Daoy (cell line): ENCODE measurements around the gene TRH. TPM values are rescaled to one million over a fixed set of nuclear protein-coding genes. Genes with fewer than 3 reads are reported as not detected.
A peak's percentile ranks its signal among the peaks of the same experiment; 100 is the strongest.
"Not testable (repeated sequence)": the region's sequence is repeated elsewhere in the genome, so short reads cannot be mapped to it uniquely, and the experiment has no call there.

Source experiments
- DNase-seq: peaks from one replicate; pipeline ENCODE4 v3.0.0-alpha.2; 2015; ENCODE audit warnings: low read depth
- total RNA-seq: library from RNA; depleted of rRNA; stranded (reverse); fragments of >200 nt; shearing (Covaris generic); gene quantifications from 2 replicates; pipeline ENCODE4 v1.2.3, GENCODE V29; 2014

TRH gene
- total RNA-seq, 1 experiment from 2014 or later = not detected

DNA sequence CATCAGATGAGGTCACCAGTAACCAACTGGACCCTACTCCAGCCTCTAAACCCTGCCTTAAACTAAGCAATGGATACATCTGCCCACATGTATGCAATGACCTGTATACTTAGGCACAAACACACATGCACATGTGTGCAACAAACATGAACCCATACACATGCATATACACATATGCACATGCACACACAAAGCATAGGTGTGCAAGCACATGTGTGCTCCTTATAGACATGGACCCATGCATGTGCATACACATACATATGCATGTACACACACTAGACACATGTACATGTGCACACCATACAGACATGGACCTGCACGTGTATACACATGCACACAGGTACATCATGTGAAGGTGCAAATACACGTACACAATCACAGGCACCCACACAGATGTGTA, 8.6 kb upstream of the TRH start:
- DNase-seq = no peak

DNA sequence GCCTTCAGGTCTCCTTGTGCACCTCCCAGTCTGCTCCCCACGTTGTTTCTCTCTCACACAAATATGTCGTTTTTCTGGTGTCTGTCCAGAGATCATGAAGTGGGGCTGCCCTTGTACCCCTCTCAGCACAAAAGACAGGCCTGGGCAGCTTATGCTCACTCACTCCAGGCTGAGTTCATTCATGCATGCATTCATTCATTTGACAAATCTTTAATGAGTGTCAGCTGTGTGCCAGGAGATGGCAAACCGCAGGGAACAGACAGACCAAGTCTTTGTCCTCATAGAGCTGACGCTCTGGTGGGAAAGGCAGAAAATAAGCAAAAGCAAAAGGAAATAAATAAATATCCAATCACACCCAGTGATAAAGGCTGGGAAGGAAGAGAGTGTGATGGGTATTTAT, 7.6 kb upstream of the TRH start:
- no peak for DNase-seq

DNA sequence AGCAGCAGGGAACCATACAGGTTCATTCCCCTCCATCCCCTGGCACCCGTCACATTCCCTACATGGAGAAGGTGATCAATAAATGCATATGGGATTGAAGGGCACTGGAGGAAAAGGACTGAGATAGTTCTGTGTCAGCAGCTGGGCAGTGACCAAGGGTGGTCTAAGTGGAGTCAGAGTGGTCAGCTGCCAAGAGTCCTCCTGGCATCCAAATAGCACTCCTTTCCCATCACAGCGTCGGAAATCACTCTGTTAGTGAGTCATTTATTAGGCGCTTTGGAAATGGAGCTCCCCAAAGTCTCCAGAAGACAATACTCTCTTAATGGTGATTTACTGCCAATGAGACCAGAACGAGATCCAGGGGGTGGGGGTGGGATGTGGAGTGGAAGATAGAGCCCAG, 6.8 kb upstream of the TRH start:
- no peak for DNase-seq

DNA sequence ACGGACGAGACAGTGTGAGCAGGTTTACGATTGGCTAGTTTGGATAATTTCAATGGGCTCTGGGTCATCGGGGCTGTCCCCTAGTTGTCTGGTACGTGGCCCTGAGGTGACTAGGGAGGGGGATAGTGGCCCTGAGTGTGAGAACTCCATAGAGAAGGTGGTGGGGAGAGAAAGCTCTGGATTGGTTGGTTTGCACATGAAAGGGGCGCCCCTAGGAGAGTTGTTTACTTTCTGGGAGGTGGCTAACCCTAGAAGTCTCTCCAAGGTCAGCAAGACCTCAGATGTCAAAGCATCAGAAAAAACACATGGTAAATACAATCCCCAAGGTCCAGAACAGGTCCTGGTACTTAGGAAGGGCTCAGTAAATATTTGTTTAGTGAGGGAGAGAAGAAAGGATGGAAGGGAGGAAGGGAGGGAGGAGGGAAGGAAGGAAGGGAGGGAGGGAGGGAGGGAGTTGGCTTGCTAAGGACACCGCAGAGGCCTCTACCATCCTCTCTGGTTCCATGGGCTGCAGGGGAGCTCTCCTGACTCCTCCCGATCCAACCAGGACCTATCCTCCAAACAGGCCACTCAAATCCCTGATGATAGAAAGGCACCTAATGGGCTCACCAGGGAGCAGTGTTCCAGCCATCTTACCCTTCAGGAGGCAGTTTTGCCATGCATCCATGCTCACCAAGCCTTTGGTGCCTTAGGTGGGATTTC, 3.0 kb upstream of the TRH start:
- no peak for DNase-seq

DNA sequence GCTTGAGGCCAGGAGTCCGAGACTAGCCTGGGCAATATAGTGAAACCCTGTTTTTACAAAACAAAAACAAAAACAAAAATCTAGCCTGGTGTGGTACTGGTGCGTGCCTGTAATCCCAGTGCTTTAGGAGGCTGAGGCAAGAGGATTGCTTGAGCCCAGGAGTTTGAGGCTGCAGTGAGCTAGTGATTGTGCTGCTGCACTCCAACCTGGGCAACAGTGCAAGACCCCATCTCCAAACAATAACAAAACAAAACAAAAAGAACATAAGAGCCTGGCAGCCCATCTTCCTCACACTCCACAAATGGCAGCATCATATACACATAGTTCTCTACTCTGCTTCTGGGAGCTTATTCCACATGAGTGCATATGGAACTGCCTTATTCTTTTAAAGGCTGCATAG, 2.2 kb upstream of the TRH start:
- DNase-seq = no peak

DNA sequence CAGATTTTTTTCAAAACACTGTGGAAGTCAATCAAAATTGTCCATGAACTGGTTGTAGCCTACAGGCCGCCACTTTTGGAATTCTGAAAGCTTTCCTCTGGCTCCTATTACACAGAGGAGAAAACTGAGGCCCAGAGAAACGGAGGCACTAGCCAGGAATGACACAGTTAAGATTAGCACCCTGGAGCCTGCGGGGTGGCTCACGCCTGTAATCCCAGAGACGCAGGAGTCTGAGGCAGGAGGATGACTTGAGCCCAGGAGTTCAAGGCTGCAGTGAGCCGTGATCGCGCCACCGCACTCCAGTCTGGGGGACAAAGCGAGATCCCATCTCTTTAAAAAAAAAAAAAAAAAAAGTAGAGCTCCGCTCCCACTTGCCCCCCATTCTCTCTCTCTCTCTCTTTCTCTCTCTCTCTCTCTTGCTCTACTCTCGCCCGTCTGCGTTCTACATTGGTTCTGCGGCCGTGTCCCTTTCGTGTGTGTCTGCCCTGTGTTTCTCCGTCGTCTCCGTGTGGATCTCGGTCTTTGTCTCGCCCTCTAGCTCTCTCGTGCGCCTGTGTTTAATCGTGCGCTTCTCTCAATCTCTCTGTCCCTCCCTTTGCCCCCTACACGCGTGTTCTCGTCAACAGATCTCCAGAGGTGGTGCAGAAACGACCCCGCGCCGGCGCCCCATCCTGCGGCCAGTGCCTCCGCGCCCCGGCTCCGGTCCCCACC, 512 bp upstream of the TRH start:
- DNase-seq = no peak

DNA sequence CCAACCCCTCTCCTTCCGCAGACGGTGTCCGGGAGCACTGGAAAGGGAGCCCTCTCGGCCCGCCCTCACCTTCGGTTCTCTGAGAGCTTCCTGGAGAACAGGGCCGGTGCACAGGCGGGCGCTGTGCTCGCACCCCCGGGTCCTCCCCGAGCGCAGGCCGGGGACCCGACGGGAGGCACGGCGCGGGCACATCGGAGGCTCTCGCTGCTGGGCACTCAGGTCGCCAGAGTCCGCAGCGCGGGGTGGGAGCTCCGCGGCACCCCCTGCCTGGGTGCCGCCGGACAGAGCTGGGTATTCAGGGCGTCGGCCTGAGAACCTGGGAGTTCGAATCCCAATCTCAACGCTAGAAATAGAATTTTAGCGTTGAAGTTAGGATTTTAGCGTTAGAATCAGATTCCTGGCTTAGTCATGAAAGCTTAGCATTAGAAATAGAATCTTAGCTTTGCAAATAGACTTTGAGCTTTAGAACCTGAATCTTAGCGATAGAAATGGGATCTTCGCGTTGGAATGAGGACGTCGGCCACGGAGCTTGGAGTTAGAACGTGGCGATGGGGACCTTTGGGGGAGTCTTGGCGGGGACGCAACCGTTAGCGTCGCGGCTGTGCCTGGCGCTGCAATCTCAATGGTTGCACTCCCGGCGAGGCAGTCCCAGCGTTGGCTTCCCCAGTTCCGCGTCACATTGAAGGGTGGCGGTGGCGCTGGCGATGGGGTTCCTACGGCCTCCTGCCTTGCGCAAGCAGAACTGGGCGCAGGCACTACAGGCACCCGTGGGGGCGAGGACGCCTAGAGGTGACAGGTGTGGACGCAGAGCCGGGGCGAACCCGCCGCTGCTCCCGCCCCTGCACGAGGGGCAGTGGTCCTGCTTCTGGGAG, 549 bp downstream of the TRH start:
- DNase-seq = no peak

DNA sequence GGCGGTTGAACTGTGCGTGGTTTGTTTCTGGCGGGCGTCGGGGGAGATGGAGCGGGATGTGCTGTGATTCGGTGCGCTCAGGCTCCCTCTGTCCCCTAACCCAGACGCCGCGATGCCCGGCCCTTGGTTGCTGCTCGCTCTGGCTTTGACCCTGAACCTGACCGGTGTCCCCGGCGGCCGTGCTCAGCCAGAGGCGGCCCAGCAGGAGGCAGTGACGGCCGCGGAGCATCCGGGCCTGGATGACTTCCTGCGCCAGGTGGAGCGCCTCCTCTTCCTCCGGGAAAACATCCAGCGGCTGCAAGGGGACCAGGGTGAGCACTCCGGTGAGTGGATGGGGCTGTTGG, 1.2 kb downstream of the TRH start:
- no peak for DNase-seq

DNA sequence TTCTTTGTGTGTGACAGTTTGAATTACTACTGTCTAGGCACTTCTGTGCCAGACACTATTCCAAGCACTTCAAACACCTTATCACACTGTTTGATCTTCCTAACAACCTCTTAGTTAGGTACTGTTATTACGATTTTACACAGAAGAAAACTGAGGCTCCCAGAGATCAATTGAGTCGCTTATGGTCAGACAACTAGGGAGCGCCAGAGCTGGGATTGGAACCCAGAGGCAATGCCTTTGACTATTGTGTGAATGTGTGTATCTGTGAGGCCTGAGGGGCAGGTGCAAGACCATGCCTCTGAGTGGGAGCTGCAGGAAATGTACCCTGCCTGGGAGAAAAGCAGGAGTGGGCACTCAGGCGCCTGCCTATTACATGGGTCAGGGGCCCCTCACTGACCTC, 1.8 kb downstream of the TRH start:
- no peak for DNase-seq

DNA sequence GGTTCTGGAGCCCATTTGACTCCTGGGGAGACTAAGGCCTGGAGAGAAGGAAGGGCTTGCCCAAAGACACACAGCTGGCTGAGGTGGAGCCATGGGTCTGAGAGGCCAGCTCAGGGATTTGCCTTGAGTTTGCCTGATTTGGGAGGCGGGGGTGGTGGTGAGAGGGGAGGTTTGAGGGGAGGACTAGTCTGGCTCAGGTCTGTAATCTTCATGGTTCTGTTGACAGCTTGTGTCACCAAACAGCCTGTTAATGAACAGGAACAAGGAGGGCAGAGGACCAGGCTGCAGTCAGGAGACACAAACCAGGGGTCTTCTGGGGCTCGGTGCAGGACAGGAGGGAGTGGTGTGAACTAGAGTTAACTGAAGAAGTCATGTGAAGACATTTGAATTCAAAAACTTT, 3.6 kb downstream of the TRH start:
- DNase-seq = no peak

DNA sequence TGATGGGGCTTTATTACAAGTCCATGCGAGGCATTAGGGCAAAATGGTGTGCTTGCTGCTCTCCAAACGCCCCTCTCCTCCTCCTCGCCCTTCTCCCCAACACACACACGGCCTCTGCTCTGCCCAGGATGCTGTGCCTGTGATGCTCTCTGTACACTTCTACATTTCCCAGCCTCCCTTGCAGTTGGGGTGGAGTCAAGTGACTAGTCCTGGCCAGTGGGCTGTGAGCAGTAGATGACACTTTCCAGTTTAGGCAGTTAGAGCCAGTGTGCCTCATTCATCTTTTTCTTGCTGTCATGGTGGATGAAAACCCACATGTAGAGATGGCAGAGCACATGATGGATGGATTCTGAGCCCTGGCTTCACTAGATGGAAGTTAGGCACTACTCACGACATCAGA, 5.4 kb downstream of the TRH start:
- DNase-seq = no peak

DNA sequence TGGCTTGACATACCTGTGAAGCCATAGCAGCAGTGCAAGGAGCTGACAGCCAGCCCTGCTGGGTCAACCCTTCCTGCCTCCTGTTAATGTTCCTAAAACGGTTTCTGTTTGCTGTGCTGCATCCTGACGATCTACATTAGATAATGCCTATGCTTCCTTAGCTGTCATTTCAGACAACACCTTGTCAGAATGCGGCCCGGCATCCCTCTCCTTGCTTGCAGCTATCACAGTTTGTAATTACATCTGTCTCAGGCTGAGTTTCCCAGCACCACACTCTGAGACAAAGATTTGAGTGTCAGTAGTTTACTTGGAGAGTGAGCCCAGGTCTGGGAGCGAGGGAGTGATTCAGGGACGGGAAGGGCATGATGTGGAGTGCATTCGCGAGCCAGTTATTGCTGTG, 9.0 kb downstream of the TRH start:
- DNase-seq = no peak

DNA sequence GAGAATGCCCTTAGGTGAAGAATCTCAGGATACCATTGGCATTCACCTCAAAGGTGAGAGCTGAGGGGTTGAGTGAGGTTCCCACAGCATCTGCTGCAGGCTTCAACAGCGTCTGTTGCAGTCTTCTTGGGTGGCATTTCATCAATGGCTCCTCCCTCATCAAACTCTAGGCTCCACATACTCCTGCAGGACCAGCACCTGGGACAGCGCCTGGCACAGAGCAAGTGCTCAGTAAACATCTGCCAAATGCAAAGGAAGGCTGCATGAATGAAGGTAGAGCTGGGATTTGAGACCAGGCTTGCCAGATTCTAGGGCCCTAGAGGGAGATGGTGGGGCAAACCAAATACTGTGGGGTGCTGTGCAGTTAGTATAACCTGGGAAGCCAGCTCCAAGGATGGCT, 9.6 kb downstream of the TRH start:
- peak; percentile 15 for DNase-seq

DNA sequence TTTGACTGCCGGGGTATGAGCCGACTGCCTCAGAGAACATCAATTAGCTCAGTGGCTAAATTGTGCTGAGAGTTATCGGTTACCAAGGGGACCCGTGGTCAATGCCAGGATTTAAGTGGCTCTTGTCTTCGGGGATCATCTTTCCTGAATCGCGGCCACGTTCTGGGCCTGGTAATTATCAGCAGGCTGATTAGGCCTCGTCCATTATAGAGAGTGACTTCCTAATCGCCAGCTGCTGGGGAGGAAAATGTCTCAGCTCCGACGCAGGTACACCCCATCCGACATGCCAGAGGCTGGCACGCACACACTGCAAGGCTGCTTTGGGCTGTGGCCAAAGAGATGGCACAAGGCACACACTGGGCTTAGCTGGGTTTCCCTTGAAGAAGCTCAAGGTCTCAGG, 10.6 kb downstream of the TRH start:
- DNase-seq = no peak

DNA sequence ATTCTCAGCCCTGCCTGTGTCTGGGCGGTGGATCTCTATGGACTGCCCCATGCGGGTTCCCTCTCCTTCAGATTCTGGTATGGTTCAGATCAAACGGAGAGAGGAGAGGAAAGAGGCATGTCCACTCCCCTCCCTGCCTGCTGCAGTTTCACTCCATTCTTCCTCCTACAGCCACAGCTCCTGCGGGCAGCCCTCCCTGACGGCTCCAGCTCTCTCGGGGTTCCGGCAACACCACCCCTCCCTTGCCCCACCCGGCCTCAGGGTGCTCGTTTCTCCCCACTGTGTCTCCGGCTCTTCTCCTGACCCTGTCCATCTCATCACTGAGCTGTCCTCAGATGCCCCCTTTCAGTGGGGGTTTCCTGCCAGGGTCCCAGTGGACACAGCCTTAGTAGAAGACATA, 13.9 kb downstream of the TRH start:
- DNase-seq = no peak

DNA sequence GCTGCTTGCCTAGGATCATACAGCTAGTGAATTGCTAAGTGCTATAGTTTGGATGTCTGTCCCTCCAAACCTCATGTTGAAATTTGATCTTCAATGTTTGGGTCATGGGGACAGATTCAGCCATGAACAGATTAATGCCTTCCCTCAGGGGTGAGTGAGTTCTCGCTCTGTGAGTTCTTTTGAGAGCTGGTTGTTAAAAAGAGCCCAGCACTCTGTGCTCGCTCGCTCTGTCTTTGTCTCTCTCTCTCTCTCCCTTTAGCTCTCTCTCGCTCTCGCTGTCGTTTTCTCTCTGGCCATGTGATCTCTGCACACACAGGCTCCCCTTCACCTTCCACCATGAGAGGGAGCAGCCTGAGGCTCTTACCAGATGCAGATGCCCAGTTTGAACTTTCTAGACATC, 14.9 kb downstream of the TRH start:
- DNase-seq = no peak

DNA sequence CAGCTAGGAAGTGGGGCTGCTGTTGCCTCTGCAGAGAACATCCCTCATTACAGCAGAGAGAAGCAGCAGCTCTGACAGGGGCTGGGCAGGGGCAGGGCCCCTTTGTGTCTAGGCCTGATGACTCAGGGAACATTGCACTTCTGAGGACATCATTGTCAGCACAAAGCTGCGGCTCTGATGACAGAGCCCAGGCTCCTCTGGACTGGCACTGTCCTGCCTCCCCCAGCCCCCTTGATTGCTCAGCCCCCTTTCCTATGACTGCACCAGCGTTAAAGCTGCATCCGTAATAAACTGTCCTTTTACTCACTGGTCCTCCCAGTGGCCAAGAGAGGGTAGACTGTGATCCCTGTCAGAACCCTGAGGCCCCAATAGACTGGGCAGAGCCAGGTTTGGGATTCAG, 18.3 kb downstream of the TRH start:
- no peak for DNase-seq

DNA sequence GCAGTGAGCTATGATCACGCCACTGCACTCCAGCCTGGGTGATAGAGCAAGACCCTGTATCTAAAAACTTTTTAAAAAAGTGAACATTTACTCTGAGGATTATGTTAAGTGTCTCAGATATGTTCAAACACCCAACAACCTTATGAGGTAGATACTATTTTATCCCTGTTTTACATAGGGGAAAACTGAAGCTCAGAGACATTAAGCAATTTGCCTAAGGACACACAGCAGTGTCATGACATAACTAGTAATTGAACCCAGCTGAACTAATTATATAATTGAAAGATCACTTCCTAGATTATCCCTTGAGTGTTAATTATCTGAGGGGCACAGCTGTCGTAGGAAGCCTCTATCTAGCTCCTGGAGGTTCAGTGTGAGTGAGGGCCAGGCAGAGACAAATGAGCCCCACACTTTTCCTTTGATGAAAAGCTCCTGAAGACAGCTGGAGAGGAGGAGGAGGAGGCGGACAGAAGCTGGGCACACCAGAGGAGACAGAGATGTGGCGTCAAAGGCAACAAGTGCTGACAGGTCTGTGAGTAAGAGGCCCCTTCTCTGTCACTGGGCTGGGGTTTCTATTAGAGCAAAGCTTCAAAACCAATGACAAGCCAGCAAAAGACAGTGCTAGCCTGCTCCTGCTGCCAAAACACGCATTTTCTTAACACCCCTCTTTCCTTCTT, 20.5 kb downstream of the TRH start:
- no peak for DNase-seq

DNA sequence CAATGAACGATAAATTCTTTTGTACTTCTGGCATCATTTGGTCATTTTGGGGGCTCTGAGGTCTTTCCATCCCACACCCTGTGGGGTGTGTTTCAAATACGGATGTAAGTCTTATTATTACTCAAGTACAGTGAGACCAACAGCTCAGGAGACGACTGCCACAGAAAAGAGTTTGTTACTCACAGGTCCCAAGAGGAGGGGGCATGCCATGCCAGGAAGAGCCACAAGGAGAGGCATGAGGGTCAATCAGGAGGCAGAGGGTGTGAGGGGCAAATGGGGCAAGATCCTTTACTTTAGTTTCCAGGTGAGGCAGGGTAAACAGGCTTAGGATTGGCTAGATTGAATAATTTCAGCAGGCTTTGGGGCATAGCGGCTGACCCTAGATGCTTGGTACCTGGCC, 21.6 kb downstream of the TRH start:
- no peak for DNase-seq

DNA sequence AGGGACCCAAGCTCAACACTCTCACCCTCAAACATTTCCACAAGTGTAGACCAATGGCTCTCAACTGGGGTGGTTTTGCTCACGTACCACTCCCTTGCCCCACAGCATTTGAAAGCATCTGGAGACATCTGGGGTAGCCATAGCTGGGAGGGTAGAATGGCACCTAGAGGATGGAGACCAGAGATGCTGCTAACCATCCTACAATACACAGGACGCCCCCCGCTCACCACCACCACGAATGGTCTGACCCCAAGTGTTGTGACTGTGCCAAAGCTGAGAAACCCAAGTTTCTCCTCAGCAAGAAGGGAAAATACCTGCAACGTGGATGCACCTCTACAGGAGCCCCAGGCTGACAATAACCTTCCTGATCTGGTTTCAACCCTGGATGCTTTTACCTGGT, 24.7 kb downstream of the TRH start:
- not testable (repeated sequence) for DNase-seq

DNA sequence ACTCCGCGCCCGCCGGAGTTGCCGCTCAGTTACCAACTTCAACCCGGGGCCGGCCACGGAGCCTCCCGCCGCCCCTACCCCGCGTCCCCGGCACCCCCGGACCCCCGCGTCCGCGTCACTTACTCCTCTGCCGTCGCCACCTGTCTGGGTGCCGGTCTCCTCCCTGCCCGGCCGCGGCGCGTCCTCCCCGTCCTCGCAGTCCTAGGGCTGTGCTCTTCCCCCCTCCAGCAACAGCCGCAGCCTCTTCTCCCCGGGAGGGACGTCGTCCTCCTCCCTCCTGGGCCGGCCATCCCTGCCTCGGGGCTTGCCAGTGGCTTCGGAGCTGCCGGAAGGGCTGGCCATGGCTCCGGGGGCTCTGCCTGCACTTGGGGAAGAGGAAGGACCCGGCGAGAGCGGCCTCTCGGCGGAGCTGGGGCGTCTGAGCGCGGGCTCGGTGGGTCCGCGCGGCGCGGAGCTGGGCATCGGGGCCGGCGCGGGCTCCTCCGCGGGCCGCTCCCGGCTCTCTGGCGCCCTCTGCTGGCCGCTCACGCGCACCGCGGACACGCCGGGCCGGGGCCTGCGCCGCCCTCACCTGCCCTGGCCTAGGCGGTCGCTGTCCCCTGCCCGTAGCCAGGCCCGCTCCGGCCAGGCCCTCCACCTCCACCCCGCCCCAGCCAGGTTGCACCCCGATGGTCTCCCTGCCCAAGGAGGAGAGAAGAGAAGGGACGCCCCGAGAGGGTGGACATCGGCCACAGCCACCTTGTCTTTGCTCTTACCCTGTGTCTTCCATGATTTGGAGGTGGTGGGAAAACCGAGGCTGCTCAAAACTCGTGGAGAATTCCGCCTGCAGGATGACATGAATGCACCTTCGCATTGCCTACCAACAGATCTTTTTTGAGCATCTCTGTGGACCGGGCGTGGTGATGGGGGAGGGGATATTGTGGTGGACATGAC, 28.4 kb downstream of the TRH start:
- DNase-seq = peak; percentile 59
